Measurements from ENCODE around the gene TLCD5.
A peak's percentile ranks its signal among the peaks of the same experiment; 100 is the strongest.

TLCD5 gene

GRCh38 chr11:120303004-120303637 lies 22.0 kb upstream of the TLCD5 start:
- Histone ChIP-seq H2BK12ac (ENCODE audit: low read length) (no peak overlapping the region), H3K27me3 (ENCODE audit: insufficient read depth, low read length) (no peaks in the 10 kb centered on the region), H2AFZ (ENCODE audit: insufficient read depth, low read length, poor library complexity) (no peak overlapping the region), H3K14ac (ENCODE audit: low read length) (peak overlapping the region; percentile 50), H3K9me3 (ENCODE audit: insufficient read depth, low read depth, low read length) (peaks cover 2% of the 10 kb centered on the region), H2AK5ac (ENCODE audit: low read length) (no peak overlapping the region), H3K23ac (ENCODE audit: low read length) (no peak overlapping the region), H3K36me3 (ENCODE audit: control insufficient read depth in 1 of 2, insufficient read depth in 2 of 2, low read length in 2 of 2) (peaks cover 0 to 2% of the 10 kb centered on the region in 2 experiments), H3K4me3 (ENCODE audit: low read depth, low read length) (no peak overlapping the region), H3K9ac (ENCODE audit: low read length) (no peak overlapping the region), H3K4me2 (ENCODE audit: low read length) (no peak overlapping the region), H2BK5ac (ENCODE audit: low read depth, low read length, poor library complexity) (no peak overlapping the region), H4K8ac (ENCODE audit: low read depth, low read length) (peak overlapping the region; percentile 27), H3K4ac (ENCODE audit: low read depth, low read length) (no peak overlapping the region), H4K12ac (ENCODE audit: low read depth, low read length) (no peak overlapping the region), H3K4me1 (ENCODE audit: control insufficient read depth in 1 of 2, insufficient read depth in 2 of 2, low read length in 2 of 2) (peaks cover 25 to 27% of the 10 kb centered on the region in 2 experiments), H3K79me1 (ENCODE audit: low read length) (peaks cover 20% of the 10 kb centered on the region), H2BK120ac (ENCODE audit: insufficient read depth, low read length, poor library complexity) (peak overlapping the region; percentile 65), H3K27ac (ENCODE audit: low read depth, low read length) (peak overlapping the region; percentile 63), H3K79me2 (ENCODE audit: control insufficient read depth, insufficient read depth, low read length, poor library complexity) (no peaks in the 10 kb centered on the region), H4K91ac (ENCODE audit: low read depth, low read length) (peak overlapping the region; percentile 78), H3K18ac (ENCODE audit: low read length) (peak overlapping the region; percentile 23)
- WGBS (ENCODE audit: extremely low coverage, insufficient coverage, insufficient read length): no CpG with 5 or more reads among the region's 3 CpGs
- DNase-seq: peak; percentile 76 to 80

GRCh38 chr11:120304526-120304925 lies 20.6 kb upstream of the TLCD5 start:
- Histone ChIP-seq H3K23ac (ENCODE audit: low read length) (no peak overlapping the region), H3K9ac (ENCODE audit: low read length) (no peak overlapping the region), H4K12ac (ENCODE audit: low read depth, low read length) (no peak overlapping the region), H3K79me1 (ENCODE audit: low read length) (peaks cover 17% of the 10 kb centered on the region), H3K4me3 (ENCODE audit: low read depth, low read length) (no peak overlapping the region), H4K8ac (ENCODE audit: low read depth, low read length) (no peak overlapping the region), H2AK5ac (ENCODE audit: low read length) (no peak overlapping the region), H2BK12ac (ENCODE audit: low read length) (no peak overlapping the region), H3K4me2 (ENCODE audit: low read length) (no peak overlapping the region), H3K4me1 (ENCODE audit: control insufficient read depth in 1 of 2, insufficient read depth in 2 of 2, low read length in 2 of 2) (peaks cover 22 to 26% of the 10 kb centered on the region in 2 experiments), H3K4ac (ENCODE audit: low read depth, low read length) (no peak overlapping the region), H3K27me3 (ENCODE audit: insufficient read depth, low read length) (no peaks in the 10 kb centered on the region), H2BK120ac (ENCODE audit: insufficient read depth, low read length, poor library complexity) (no peak overlapping the region), H3K36me3 (ENCODE audit: control insufficient read depth in 1 of 2, insufficient read depth in 2 of 2, low read length in 2 of 2) (peaks cover 0 to 2% of the 10 kb centered on the region in 2 experiments), H3K79me2 (ENCODE audit: control insufficient read depth, insufficient read depth, low read length, poor library complexity) (no peaks in the 10 kb centered on the region), H3K27ac (ENCODE audit: low read depth, low read length) (no peak overlapping the region), H4K91ac (ENCODE audit: low read depth, low read length) (no peak overlapping the region), H2BK5ac (ENCODE audit: low read depth, low read length, poor library complexity) (no peak overlapping the region), H3K18ac (ENCODE audit: low read length) (no peak overlapping the region), H2AFZ (ENCODE audit: insufficient read depth, low read length, poor library complexity) (no peak overlapping the region), H3K14ac (ENCODE audit: low read length) (no peak overlapping the region), H3K9me3 (ENCODE audit: insufficient read depth, low read depth, low read length) (peaks cover 2% of the 10 kb centered on the region)
- DNase-seq: peak in 1 of 2 donors; percentile 35

GRCh38 chr11:120305286-120305685 lies 19.8 kb upstream of the TLCD5 start:
- H2BK120ac ChIP-seq (ENCODE audit: insufficient read depth, low read length, poor library complexity): peak overlapping the region; percentile 88
- no peak overlapping the region for H4K12ac ChIP-seq (ENCODE audit: low read depth, low read length)
- H3K18ac ChIP-seq (ENCODE audit: low read length): peak overlapping the region; percentile 23
- H3K14ac ChIP-seq (ENCODE audit: low read length): peak overlapping the region; percentile 1
- no CpG with 5 or more reads among the region's 12 CpGs for WGBS (ENCODE audit: extremely low coverage, insufficient coverage, insufficient read length)
- peaks cover 0 to 2% of the 10 kb centered on the region in 2 experiments for H3K36me3 ChIP-seq (ENCODE audit: control insufficient read depth in 1 of 2, insufficient read depth in 2 of 2, low read length in 2 of 2)
- peak overlapping the region; percentile 95 for H2BK12ac ChIP-seq (ENCODE audit: low read length)
- no peak overlapping the region for H3K4me3 ChIP-seq (ENCODE audit: low read depth, low read length)
- H3K9me3 ChIP-seq (ENCODE audit: insufficient read depth, low read depth, low read length): peaks cover 2% of the 10 kb centered on the region
- H3K4me2 ChIP-seq (ENCODE audit: low read length): no peak overlapping the region
- peaks cover 18 to 22% of the 10 kb centered on the region in 2 experiments for H3K4me1 ChIP-seq (ENCODE audit: control insufficient read depth in 1 of 2, insufficient read depth in 2 of 2, low read length in 2 of 2)
- H4K8ac ChIP-seq (ENCODE audit: low read depth, low read length): peak overlapping the region; percentile 70
- no peak overlapping the region for H3K23ac ChIP-seq (ENCODE audit: low read length)
- H3K27me3 ChIP-seq (ENCODE audit: insufficient read depth, low read length): no peaks in the 10 kb centered on the region
- peaks cover 14% of the 10 kb centered on the region for H3K79me1 ChIP-seq (ENCODE audit: low read length)
- H3K4ac ChIP-seq (ENCODE audit: low read depth, low read length): no peak overlapping the region
- no peak for DNase-seq
- H4K91ac ChIP-seq (ENCODE audit: low read depth, low read length): peak overlapping the region; percentile 89
- H2BK5ac ChIP-seq (ENCODE audit: low read depth, low read length, poor library complexity): peak overlapping the region; percentile 45
- no peak overlapping the region for H3K9ac ChIP-seq (ENCODE audit: low read length)
- no peak overlapping the region for H2AFZ ChIP-seq (ENCODE audit: insufficient read depth, low read length, poor library complexity)
- no peak overlapping the region for H3K27ac ChIP-seq (ENCODE audit: low read depth, low read length)
- H3K79me2 ChIP-seq (ENCODE audit: control insufficient read depth, insufficient read depth, low read length, poor library complexity): no peaks in the 10 kb centered on the region
- H2AK5ac ChIP-seq (ENCODE audit: low read length): peak overlapping the region; percentile 8

GRCh38 chr11:120306519-120307242 lies 18.4 kb upstream of the TLCD5 start:
- Histone ChIP-seq H3K23ac (ENCODE audit: low read length) (no peak overlapping the region), H3K9ac (ENCODE audit: low read length) (no peak overlapping the region), H2AFZ (ENCODE audit: insufficient read depth, low read length, poor library complexity) (no peak overlapping the region), H3K27me3 (ENCODE audit: insufficient read depth, low read length) (no peaks in the 10 kb centered on the region), H3K4me1 (ENCODE audit: control insufficient read depth in 1 of 2, insufficient read depth in 2 of 2, low read length in 2 of 2) (peaks cover 15 to 18% of the 10 kb centered on the region in 2 experiments), H2BK5ac (ENCODE audit: low read depth, low read length, poor library complexity) (no peak overlapping the region), H3K14ac (ENCODE audit: low read length) (no peak overlapping the region), H4K91ac (ENCODE audit: low read depth, low read length) (peak overlapping the region; percentile 5), H3K9me3 (ENCODE audit: insufficient read depth, low read depth, low read length) (peaks cover 2% of the 10 kb centered on the region), H3K79me2 (ENCODE audit: control insufficient read depth, insufficient read depth, low read length, poor library complexity) (no peaks in the 10 kb centered on the region), H3K4me2 (ENCODE audit: low read length) (no peak overlapping the region), H3K4ac (ENCODE audit: low read depth, low read length) (no peak overlapping the region), H2BK12ac (ENCODE audit: low read length) (no peak overlapping the region), H3K79me1 (ENCODE audit: low read length) (peaks cover 10% of the 10 kb centered on the region), H3K4me3 (ENCODE audit: low read depth, low read length) (no peak overlapping the region), H3K27ac (ENCODE audit: low read depth, low read length) (no peak overlapping the region), H4K12ac (ENCODE audit: low read depth, low read length) (no peak overlapping the region), H4K8ac (ENCODE audit: low read depth, low read length) (no peak overlapping the region), H2AK5ac (ENCODE audit: low read length) (no peak overlapping the region), H2BK120ac (ENCODE audit: insufficient read depth, low read length, poor library complexity) (no peak overlapping the region), H3K18ac (ENCODE audit: low read length) (no peak overlapping the region), H3K36me3 (ENCODE audit: control insufficient read depth in 1 of 2, insufficient read depth in 2 of 2, low read length in 2 of 2) (peaks cover 0 to 2% of the 10 kb centered on the region in 2 experiments)
- WGBS (ENCODE audit: extremely low coverage, insufficient coverage, insufficient read length): no CpG with 5 or more reads among the region's 11 CpGs
- DNase-seq: peak in 1 of 2 donors; percentile 4

Measured in trophoblast cell (in vitro differentiated cells and primary cell).